NCI-H2227 (cell line): Measurements from ENCODE around the gene FANCF.

Experiments
- DNase-seq: peaks from one replicate; lab custom pipeline; 2025; ENCODE audit not compliant: unreplicated experiment; lab: John Stamatoyannopoulos, UW

Gene FANCF

DNA sequence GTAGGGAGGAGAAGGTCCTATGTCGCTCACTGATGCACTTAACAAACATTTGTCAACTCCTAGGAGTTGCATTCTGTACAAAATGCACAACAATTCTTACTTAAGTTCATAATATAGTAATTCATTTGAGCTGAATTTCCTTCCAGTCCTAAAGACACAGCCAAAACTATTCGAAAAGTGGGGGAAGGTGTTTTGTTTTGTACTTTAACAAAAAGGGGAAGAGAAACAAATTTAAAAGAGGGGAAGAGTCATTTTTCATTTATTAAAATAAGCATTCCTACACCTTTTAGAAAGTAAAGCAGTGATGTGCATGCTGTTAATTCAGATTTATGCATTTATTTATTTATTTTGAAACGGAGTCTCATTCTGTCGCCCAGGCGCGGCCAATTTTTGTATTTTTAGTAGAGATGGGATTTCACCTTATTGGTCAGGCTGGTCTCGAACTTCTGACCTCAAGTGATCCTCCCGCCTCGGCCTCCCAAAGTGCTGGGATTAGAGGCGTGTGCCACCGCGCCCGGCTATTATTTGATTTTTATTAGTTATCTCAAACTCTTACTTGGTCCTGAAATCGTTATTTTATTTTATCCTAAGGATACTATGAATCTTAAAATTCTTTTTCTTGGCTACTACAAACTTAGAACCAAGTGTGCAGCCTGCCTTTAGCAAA lies 1.1 kb upstream of the FANCF start:
- DNase-seq: no peak

DNA sequence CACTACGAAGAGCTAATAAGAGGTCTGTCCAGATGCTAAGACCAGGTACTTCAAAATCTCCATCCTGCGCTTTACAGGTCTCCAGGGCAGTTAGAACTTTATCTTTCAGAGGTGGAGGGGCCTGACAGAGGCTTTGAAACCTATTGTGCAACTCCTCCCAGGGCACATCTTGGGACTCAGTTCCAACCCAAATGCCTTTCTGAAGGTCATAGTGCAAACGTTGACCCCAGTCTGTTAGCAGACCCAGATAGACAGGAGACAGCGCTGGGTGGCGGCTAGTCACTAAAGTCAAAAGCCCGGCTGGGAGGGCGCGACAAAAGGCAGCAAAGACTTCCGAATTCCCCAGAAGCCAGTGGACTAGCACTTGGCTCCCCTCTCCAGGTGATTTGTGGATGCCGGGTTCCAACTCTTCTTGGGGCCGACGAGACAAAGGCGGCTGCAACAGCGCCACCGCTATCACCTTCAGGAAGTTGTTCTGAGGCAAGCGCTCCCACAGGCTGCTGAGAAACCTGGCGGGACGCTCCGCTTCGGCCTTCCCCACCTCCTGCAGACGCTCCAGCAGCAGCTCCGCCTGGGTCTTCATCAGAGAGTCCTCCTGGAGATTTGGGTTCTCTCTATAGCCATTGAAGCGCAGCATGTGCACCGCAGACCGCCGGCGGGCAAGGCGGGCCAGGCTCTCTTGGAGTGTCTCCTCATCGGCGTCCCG lies 728 bp downstream of the FANCF start:
- peak; percentile 82 for DNase-seq

DNA sequence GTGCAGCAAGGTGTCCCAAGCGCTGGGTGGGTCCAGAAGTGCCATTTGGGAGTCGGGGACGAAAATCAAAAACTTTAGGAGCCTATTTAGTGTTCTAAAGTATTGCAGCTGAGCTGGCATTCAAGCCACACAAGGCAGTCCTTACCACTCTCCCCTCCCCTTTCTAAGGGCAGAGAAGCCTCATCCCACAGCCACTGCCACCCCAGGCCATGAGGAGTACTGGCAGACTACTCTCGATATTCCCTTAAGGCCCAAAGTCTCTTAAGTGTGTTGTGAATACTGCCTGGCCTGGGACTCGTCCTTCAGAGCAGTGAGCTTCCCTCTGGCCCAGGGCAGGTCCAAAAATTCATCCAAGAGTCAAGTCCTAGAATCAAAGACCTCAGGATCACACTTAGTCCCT lies 7.8 kb downstream of the FANCF start:
- no peak for DNase-seq

DNA sequence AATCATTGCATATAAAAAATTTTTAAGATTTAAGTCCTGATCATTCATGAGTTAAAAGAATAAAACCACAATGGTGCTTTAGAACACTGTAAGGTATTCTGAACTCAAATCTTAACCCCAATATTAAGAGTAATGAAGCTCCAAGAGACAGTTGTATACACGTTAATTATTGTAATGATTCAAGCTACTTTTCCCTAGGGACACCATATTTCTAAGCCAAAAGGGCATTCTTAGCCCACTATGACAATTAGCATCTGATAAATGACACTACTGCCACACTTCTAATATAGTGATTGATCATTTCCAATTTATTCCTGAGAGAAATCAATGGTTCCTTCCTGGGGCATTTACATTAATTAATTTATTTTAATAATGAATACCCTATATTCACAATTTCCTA lies 21.7 kb downstream of the FANCF start:
- DNase-seq: no peak

DNA sequence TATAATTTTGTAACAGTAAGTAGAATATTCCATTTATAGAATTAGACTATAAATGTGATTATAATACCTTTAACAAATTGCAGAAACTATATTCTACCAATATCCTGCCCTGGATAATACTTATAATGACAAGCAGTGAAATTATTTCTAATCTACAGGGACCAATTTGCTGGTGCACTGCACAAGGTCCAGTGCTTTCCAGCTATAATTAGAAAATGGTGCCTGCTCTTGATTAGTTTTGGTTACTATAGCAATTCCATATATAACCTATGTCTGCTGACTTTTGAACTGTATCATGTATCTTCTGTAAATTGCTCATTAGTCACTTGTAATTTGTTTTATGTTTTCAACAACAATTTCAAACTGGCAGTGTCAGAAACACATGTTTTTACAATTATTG lies 23.1 kb downstream of the FANCF start:
- no peak for DNase-seq

DNA sequence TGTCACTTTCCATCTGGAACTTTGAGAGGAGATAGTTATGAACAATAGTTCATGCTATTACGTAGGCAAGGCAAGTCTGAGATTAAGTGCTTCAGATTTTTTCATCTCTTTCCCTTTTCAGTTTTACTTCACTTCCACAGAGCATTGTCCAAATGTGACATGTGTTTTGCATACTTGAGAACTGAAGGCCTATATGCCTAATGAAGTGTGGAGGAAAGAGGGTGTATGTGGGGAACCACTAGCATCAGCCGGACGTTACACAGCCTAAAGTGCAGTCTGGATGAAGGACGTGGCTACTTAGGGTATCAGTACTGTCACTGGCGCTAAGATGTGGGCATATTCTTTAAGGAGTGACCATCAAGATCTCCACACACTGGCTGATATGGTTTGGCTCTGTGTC lies 26.2 kb downstream of the FANCF start:
- DNase-seq: no peak

DNA sequence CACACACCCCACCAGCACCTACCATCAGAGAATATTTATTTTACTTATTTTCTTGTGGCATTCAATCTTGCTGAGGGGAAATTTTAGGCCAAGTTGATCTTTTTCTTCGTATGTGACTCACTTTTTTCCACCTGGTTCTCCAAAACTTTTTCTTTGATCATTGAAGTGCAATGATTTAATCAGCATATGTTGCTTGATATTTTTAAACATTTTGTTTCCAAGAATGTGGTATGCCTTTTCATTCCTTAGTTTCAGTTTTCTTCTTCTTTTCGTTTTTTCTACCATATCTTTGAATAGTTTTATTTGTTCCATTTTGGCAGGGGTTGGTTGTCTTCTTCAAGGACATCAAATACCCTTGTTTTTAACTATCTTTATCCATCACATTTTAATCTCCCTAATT lies 28.6 kb downstream of the FANCF start:
- no peak for DNase-seq

DNA sequence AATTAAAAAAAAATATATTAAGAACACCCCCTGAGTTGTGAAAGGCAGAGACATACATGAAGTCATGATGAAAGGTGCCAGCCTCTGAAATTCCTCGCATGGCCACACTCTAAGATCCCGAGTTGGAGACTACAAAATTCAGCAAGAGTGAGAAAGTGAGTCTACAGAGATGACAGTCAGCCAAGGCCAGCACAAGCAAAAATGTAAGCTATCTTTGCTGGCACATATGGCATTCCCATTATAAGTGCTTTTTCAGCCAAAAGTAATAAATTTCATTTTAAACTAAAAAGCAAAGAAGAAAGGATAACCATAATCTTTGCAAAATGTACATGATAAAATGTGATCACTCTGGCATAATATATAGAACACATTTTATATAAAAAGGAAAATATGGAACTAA lies 40.6 kb downstream of the FANCF start:
- no peak for DNase-seq

DNA sequence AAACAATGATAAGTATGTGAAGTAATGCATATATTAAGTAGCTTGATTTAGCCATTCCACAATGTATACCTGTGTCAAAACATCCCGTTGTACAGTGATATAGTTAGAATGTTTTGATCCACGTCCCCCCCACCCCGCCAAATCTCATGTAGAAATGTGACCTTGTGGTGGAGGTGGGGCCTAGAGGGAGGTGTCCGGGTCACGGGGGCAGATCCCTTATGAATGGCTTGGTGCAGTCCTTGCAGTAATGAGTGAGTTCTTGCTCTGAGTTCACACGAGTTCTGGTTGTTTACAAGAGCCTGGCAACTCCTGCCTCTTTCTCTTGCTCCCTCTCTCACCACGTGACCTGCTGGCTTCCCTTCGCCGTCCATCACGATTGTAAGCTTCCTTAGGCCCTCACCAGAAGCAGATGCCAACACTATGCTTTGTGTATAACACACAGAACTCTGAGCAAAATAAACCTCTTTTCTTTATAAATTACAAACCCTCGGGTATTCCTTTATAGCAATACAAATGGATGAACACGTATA lies 41.6 kb downstream of the FANCF start:
- DNase-seq: no peak

DNA sequence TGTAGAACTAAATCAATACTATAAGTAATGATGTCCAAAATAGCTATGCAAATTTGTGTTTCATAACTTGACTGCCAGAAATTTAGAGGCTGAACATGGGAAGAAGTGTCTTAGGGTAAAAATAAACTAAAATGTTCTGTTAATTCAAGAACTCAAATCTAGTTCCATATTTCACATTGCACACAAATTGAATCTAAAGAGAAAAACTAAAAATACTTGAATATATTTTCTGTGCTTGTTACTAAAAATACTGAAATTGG lies 43.5 kb downstream of the FANCF start:
- DNase-seq: no peak

DNA sequence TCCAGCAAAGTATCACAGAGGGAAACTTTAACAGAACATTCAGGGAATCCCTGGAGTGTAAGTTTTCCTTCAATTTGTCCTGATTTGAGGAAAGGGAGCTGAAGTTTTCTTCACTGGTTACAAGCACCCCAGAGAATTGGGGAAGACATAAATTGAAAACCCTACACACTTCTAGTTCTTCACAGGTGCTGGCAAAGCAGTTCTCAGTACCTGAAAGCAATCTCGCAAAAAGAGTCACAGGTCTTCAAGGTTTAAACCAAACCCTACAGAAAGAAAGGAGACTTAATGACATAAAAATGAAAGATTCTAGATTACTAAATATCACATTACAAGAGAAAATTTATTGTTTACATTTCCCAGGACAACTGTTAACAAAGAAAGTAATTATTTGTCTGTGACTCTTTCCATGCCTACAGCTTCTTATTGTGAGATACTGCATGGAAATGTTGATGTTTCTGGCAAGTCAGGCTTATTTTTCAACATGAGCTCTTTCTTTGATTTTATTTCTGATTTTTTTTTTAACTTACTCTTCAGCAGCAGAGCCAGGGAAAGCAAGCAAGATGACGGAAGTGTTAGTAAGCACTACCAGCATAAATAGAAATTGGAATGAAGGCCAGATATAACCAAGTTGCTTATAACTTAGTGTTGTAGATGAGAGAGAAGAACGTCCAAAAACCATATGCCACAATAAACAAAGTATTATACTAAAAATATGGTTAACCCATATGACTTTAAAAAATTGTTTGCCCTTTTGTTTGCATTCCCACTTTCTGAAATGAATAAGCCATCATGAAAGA lies 44.1 kb downstream of the FANCF start:
- no peak for DNase-seq

DNA sequence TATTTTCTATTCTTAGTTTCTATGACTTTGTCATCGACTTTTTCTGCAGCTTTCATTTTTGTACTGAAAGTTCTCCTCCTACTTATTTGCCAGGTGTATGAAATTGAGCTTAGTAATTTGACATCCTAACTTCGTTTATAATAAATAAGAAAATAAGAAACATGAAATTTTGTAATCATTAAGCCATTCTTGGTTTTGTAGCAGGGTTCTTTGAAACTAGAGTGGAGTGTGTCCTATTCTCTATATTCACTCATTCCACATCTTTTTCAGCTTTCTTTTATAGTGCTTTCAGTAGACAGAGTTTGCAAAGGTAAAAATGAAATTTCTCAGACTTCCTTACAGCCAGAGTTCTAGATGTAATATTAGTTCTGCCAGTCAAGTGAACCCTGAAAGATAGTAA lies 47.8 kb downstream of the FANCF start:
- DNase-seq: no peak
